K562 (cell line): ENCODE results near the gene BCAS3.

Experiments used
- CTCF ChIP-seq, 3 experiments: IDR thresholded peaks in 2 of 3; conservative IDR thresholded peaks in 1 of 3; 2 replicates each; pipeline ENCODE4 v1.5.1; 2011 to 2012; ENCODE audit warnings: low read length in 3 of 3, mild to moderate bottlenecking in 3 of 3, control low read depth in 2 of 3, improper control_type of control experiment in 1 of 3, inconsistent platforms in 1 of 3, low read depth in 1 of 3, mixed read lengths in 1 of 3, moderate library complexity in 1 of 3; ENCODE audit not compliant: insufficient read depth in 2 of 3
- ELF1 ChIP-seq: fragments of 200-800 bp; sonication (Bioruptor generic); IDR thresholded peaks from 2 replicates; pipeline ENCODE4 v1.6.1; 2016; ENCODE audit warnings: missing genetic modification characterization, missing compliant biosample characterization
- EZH2 ChIP-seq: IDR thresholded peaks from 2 replicates; pipeline ENCODE4 v1.6.1; 2012; ENCODE audit warnings: low read depth, mild to moderate bottlenecking, inconsistent platforms, low read length, borderline replicate concordance
- JUND ChIP-seq, 2 experiments: IDR thresholded peaks; 2 replicates in 1 of 2; 3 replicates in 1 of 2; pipeline ENCODE4 v1.6.1; 2011; ENCODE audit warnings: borderline replicate concordance in 2 of 2, low read depth in 2 of 2, low read length in 2 of 2, improper control_type of control experiment in 1 of 2, missing biosample characterization in 1 of 2, missing genetic modification characterization in 1 of 2, missing genetic modification reagents in 1 of 2
- PTBP1 ChIP-seq: fragments of 200-400 bp; formaldehyde crosslinking; IDR thresholded peaks from 2 replicates; pipeline ENCODE4 v1.6.1; 2017; ENCODE audit warnings: low read depth, low read length
- SAP30 ChIP-seq: fragments of 200-600 bp; sonication (generic); IDR thresholded peaks from 2 replicates; pipeline ENCODE4 v1.6.1; 2012; ENCODE audit warnings: borderline replicate concordance, low read depth, mild to moderate bottlenecking, moderate library complexity, low read length, control low read depth, inconsistent platforms; ENCODE audit not compliant: insufficient read depth, poor library complexity, severe bottlenecking
- ZKSCAN1 ChIP-seq: fragments of 150-350 bp; IDR thresholded peaks from 2 replicates; pipeline ENCODE4 v1.6.1; 2016; ENCODE audit warnings: low read depth, low read length
- ZNF143 ChIP-seq: sonication (generic); formaldehyde crosslinking; IDR thresholded peaks from 2 replicates; pipeline ENCODE4 v1.9.0; 2022; ENCODE audit warnings: mild to moderate bottlenecking, missing genetic modification reagents
- ZNF384 ChIP-seq: IDR thresholded peaks from 2 replicates; pipeline ENCODE4 v1.6.1; 2012; ENCODE audit warnings: low read depth, low read length, improper control_type of control experiment
- ZNF395 ChIP-seq: fragments of 200-800 bp; sonication (Bioruptor generic); IDR thresholded peaks from 2 replicates; pipeline ENCODE4 v1.6.1; 2017; ENCODE audit warnings: missing genetic modification characterization, missing compliant biosample characterization
- TF ChIP-seq, protein P1 (sequence below), 2 experiments: fragments of 450-650 bp; formaldehyde crosslinking in 1 of 2; IDR thresholded peaks; 2 replicates each; pipeline versions ENCODE4 v1.4.0 to v1.6.1; 2014 to 2020; ENCODE audit warnings: mild to moderate bottlenecking in 2 of 2, borderline replicate concordance in 1 of 2, low read depth in 1 of 2
- TF ChIP-seq, protein P2 (sequence below): sonication (generic); formaldehyde crosslinking; IDR thresholded peaks from 2 replicates; pipeline ENCODE4 v1.8.0; 2023; ENCODE audit warnings: mild to moderate bottlenecking, missing genetic modification reagents
- TF ChIP-seq, protein P3 (sequence below): fragments of 450-650 bp; formaldehyde crosslinking; IDR thresholded peaks from 2 replicates; pipeline ENCODE4 v1.4.0; 2022; ENCODE audit warnings: missing genetic modification characterization

DNA sequence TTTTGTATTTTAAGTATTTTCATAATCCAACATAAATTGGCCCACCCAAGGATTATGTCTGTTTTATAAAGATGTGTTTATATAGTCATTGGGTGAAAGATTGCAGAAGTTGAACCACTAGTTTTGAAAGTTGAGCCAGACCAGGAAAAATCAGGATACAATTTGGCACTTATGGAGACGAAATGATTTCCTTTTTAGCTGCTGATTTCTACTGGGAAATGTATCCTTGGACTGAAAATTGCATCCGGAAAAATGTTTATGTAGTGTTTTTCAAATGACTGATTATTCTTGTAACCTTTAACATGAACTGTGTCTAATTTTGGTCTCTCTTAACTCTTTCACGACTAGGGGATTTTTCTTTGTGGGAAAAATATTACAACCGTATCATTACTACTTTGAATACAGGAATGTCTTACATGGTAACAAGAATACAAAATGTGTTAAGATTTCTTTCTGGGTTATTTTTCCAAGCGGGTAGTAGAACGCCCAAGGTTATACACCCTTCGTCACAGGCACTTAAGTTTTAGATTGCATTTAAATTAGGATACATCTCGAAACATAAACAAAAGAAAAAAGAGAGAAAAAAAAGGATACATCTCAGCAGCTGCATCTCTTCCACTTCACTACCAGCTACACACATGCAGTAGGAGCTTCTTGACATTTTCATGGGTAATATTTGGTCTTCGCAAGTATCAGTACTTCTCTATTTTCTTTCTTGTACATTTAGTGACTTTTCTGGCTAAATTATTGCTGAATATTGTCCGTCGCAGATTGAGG is 449.0 kb downstream of the BCAS3 start:
- TF ChIP-seq CTCF (IDR thresholded peaks at IDR 0.05 in 2 of 3, conservative IDR thresholded peaks at IDR 0.05 in 1 of 3; ENCODE audit: insufficient read depth in 2 of 3, low read depth in 1 of 3, low read length in 3 of 3) (no peak), ZNF143 (CRISPR knock-in tag) (no peak), ZNF384 (no peak), ZNF395 (CRISPR knock-in tag) (no peak), SAP30 (no peak), ELF1 (tag) (no peak), EZH2 (no peak), PTBP1 (no peak), ZKSCAN1 (no peak), JUND (IDR thresholded peaks at IDR 0.05; ENCODE audit: borderline replicate concordance, low read depth, low read length) (no peak), JUND (tag; IDR thresholded peaks at IDR 0.05; ENCODE audit: borderline replicate concordance, low read depth, low read length) (no peak)
- TF ChIP-seq, protein P1, sequence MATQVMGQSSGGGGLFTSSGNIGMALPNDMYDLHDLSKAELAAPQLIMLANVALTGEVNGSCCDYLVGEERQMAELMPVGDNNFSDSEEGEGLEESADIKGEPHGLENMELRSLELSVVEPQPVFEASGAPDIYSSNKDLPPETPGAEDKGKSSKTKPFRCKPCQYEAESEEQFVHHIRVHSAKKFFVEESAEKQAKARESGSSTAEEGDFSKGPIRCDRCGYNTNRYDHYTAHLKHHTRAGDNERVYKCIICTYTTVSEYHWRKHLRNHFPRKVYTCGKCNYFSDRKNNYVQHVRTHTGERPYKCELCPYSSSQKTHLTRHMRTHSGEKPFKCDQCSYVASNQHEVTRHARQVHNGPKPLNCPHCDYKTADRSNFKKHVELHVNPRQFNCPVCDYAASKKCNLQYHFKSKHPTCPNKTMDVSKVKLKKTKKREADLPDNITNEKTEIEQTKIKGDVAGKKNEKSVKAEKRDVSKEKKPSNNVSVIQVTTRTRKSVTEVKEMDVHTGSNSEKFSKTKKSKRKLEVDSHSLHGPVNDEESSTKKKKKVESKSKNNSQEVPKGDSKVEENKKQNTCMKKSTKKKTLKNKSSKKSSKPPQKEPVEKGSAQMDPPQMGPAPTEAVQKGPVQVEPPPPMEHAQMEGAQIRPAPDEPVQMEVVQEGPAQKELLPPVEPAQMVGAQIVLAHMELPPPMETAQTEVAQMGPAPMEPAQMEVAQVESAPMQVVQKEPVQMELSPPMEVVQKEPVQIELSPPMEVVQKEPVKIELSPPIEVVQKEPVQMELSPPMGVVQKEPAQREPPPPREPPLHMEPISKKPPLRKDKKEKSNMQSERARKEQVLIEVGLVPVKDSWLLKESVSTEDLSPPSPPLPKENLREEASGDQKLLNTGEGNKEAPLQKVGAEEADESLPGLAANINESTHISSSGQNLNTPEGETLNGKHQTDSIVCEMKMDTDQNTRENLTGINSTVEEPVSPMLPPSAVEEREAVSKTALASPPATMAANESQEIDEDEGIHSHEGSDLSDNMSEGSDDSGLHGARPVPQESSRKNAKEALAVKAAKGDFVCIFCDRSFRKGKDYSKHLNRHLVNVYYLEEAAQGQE (IDR thresholded peaks at IDR 0.05; ENCODE audit: borderline replicate concordance): no peak
- TF ChIP-seq, protein P1 (CRISPR knock-in tag; IDR thresholded peaks at IDR 0.05; ENCODE audit: low read depth): no peak
- TF ChIP-seq, protein P2, sequence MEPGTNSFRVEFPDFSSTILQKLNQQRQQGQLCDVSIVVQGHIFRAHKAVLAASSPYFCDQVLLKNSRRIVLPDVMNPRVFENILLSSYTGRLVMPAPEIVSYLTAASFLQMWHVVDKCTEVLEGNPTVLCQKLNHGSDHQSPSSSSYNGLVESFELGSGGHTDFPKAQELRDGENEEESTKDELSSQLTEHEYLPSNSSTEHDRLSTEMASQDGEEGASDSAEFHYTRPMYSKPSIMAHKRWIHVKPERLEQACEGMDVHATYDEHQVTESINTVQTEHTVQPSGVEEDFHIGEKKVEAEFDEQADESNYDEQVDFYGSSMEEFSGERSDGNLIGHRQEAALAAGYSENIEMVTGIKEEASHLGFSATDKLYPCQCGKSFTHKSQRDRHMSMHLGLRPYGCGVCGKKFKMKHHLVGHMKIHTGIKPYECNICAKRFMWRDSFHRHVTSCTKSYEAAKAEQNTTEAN (CRISPR knock-in tag): no peak
- TF ChIP-seq, protein P3, sequence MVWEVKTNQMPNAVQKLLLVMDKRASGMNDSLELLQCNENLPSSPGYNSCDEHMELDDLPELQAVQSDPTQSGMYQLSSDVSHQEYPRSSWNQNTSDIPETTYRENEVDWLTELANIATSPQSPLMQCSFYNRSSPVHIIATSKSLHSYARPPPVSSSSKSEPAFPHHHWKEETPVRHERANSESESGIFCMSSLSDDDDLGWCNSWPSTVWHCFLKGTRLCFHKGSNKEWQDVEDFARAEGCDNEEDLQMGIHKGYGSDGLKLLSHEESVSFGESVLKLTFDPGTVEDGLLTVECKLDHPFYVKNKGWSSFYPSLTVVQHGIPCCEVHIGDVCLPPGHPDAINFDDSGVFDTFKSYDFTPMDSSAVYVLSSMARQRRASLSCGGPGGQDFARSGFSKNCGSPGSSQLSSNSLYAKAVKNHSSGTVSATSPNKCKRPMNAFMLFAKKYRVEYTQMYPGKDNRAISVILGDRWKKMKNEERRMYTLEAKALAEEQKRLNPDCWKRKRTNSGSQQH: no peak
